HG02885 (cell line): Measurements from ENCODE around the gene ASB5.
"Not testable (repeated sequence)": the region's sequence is repeated elsewhere in the genome, so short reads cannot be mapped to it uniquely, and the experiment has no call there.

Source experiments
- ATAC-seq: cut with Tn5 transposase; IDR thresholded peaks from one replicate; pipeline ENCODE4 v1.9.1; 2021; ENCODE audit warnings: mild to moderate bottlenecking; ENCODE audit not compliant: unreplicated experiment, poor library complexity

ASB5 gene

DNA sequence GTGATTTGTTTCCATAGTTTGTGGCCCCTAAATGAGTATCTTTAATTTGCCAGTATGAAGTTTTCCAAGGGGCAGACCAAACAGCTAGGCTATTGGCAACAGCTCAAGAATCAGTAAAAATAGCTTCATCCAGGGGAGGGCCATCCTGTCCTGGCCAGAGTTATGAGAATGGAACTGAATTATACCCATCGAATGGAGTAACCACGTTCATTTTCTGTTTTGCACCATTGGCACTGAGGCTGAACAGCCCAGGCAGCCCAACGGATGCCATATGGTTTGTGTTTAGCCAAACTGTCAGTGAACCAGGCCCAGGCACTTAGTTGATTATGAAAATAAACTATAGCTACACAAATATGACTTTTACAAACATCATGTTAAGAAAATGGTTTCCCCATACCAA, 17.7 kb upstream of the ASB5 start:
- ATAC-seq = no peak

DNA sequence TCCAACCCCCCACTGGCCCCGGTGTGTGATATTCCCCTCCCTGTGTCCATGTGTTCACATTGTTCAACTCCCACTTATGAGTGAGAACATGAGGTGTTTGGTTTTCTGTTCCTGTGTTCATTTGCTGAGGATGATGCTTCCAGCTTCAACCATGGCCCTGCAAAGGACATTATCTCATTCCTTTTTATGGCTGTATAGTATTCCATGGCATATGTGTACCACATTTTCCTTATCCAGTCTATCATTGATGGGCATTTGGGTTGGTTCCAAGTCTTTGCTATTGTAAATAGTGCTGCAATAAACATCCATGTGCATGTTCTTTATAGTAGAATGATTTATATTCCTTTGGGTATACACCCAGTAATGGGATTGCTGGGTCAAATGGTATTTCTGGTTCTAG, 10.5 kb upstream of the ASB5 start:
- ATAC-seq = not testable (repeated sequence)

DNA sequence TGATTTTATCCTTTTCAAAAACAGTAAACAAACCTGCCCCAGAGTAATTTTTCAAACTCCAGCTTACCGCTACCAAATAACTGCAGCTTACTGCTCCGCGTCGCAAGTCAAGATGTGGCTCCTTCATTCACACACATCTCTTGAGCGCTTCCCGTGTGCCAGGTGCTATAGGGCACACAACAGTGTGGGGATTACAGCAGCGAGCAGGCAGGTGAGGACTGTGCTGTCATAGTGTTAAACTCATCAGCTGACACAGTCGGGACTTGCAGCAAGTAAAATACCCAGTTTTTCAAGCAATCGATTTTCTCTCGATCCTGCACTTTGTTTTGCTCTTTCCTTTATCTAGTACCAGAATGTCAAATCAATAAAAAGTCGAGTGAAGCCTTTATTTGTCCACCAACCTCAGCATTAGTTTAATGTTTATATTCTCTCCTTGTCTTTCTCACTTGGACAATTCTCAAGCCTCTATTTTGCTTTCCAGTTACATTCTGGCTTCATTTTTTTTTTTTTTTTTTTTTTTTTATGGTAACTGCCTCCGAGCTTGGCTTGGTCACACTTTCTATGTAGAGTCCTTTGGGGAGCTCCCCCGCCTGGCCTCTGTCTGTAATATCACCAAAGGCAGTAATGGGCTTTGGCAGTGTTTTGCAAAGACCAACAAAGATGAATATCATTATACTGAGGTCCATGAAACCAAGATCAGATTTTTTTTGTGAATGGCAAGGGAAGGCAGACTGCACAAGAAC, 8.3 kb upstream of the ASB5 start:
- peak; percentile 95 for ATAC-seq

DNA sequence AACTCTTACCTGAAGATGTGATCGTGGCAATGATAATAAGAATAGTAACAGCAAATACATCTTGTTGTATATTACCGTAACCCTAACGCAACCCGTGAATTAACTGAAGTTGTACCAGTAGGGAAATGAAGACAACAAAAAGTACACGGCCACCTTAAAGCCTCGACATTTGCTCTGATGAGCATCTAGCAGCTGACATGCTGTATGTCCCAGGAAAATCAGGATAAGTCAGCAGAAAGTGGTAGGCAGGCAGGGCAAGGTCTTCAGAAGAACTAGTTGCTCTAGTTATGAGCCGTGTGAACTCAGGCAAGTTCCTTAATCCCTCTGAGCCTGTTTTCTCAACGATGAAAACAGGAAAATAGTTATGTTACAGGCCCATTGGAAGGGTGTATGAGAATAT, 7.7 kb upstream of the ASB5 start:
- ATAC-seq = no peak

DNA sequence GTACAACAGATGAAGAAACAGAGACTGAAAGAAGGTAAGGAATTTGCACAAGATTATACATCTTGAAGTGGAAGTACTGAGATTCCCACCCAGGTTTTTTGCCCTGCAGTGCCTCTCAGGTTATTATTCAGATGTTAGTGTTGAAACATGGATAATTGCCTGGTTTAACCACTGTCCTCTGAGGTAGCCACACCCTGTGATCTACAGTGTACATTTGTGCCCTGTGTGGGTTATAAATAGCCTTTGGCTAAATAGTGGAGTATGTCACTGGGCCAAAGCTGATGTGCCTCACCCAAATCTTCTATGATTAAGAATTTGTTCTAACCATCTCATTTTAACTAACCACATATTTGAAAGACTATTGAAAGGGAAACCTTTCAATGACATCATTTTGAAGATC, 5.4 kb upstream of the ASB5 start:
- ATAC-seq = no peak

DNA sequence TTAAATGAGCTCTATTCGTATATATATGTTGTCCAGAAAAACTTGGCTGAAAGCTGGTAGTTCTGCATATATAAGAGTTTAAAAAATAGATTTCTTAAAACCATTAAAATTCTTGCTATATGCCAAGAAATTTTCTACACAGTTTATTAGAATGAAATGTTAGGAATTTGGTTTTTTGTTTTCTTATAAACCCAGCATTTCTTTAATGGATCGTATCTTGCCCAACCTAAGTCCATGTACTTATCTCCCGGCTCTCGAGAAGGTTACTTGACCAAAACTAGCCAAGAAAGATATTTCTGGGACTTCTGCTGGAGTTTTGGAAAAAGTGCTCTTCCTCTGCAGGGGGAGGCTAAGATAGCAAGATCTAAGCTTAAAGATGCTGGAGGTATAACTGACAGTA, 4.7 kb upstream of the ASB5 start:
- no peak for ATAC-seq

DNA sequence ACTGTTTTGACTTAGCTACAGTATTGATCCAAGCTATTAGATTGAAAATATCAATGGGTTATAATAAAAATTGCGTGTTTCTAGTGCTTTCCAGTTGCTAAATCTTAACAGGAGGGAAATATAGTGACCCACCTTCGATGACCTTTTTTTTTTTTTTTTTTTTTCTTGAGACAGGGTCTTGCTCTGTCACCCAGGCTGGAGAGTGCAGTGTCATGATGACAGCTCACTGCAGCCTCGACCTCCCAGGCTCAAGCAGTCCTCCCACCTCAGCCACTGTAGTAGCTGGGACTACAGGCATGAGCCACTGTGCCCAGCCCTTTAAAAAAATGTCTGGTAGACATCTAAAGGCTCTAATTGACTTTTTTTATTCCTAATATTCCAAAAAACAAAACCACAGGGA, 3.8 kb upstream of the ASB5 start:
- no peak for ATAC-seq

DNA sequence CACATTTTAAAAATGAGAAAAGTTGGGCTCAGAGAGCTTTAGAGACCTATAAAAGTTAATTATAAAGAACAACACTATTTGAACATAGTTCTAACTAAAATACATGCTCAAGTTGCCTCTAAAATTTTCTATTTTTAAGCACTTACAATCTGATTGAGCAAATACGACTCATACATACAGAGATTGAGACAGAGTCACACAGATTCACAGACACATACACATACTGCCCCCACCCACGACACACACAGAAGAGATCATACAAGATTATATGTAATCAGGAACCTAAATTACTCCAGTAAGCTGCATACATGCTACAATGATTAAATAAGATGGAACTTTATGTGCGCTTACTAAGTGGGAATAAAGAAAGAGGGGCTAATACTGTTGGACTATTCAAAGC, 2.7 kb upstream of the ASB5 start:
- no peak for ATAC-seq

DNA sequence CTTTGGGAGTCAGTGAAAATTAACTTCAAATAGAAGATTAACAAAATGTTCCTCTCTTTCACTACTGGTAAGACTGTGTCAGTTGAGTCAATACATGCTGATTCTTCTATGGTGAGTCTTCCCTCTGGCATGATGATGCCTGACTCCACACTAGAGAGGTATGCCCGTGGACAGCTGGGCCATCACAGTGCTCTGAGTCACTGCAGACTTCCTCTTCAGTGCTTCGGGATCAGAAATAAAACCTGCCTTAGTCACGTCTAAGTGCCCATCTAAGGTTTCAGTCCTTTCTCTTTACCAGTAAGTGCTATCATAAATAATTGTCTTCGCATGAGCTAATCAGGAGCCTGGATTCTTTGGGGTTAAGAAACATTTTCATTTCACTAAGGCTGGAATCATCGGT, 1.6 kb upstream of the ASB5 start:
- ATAC-seq = no peak

DNA sequence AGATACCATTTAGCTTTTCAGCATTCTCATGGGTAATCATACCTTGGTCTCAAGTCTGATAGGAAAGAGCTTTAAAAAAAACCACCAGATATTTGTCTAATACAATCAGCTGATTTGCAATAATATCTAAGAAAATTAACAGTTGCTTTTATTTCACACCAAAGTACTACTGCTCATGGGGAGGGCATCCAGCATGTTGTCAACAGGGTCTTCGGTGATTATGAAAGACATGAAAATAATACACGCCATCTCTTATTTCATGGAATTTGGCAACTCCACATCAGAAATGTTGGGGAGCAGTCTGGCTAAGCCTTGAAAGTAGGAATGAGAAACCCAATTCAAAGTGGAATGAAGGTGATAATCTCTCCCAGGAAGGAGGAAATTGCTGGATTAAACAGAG, 3.0 kb downstream of the ASB5 start:
- ATAC-seq = no peak

DNA sequence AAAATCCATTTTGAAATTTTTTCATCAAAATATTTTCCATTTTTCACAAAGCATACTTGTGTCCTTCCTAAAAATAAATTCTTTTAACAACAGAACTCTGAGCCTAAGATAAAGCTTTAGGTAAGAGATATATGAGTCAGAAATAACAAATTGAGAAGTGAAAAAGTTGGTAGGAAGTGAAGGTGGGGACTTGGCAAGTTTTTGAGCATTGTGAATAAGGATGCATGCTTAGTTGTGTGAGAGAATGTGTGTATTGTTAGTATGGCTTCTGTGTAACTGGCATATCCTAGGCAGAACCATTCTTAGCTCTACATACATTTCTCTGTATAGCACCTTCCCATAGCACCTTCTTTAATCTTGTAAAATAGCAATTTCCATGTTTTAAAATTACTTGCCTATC, 6.8 kb downstream of the ASB5 start:
- peak; percentile 96 for ATAC-seq

DNA sequence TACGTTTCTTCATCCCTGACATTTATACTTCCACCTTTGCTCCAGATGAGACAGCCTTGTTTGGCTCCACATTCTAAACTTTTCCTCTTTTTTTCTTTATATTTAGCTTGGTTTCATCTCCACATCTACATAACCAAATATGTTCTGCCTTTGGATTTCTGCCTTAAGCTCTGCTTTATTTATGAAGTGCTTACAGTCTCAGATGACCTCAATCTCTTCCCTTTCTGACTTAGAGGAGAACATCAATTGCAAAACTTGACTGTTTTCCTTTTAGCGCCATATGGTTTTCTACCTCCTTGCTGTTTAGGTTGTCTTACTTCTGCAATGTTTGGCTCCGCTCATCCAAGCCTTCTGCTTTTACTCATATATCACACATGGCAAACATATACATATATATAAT, 7.5 kb downstream of the ASB5 start:
- no peak for ATAC-seq

DNA sequence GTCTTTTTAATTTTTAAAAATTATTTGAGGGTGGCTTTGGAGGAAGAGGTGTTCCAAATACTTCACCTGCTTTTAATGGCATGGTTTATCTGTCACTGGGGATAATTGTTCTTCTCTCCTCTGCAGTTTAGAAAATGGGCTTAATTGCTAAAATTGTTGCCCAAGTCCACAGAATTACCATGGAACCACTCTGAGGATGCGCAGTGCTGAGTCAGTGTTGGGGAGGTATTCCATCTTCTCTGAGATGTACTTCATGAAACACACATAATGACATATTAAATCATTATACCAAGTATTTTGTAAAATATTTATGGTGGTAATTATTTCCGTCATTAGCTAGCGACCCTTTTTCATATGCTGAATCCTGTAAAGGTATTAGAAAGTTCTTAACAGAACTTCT, 8.0 kb downstream of the ASB5 start:
- ATAC-seq = no peak

DNA sequence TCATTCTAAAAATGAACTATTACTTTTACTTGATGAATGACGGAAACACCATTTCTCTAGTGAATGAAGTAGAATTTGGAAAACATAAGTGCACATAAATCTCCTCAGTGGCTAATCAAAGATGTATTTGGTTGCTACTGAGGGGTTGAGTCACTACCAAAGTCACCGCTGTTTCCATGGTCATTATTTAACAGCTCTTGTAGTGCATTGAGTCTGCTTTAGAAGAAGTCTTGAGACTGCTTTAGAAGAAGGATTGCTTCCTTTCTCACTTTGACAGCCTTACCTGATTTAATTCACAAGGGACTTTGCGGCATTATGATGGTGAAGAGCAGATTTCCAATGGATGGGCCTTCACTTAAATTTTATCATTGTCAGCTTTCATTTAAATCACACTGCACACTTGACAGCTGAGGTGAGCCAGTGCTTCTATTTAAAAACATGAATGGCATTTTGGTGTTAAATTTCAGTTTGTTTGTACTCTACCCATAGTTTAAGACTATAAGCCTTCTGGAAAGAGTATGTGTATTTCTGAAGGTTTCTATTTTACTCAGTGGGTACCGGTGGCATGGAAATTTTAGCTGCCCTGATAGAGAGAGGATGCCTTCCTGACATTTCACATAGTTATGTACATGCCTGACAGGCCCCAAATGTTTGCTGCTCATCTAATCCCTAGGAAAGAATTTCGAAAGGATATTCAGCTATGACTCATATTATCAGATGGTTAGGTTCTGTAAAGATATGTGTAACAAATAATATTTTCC, 9.5 kb downstream of the ASB5 start:
- no peak for ATAC-seq

DNA sequence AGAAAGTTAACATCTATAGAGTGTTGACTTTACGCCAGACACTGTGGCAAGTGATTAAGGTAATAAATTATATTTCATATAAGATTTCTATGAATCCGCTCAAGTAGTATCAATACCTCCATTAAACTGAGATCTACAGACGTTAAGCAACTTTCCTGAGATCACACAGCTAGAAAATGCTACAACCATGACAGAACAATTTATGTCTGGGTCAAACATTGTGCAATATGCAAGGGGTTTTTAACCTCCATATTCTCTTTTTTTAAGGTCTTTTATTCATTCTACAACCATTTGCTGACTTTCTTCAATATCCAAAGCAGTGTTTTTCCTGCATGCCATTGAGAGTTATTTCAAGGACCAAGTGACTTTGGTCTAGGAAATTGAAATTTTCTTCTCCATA, 10.9 kb downstream of the ASB5 start:
- no peak for ATAC-seq

DNA sequence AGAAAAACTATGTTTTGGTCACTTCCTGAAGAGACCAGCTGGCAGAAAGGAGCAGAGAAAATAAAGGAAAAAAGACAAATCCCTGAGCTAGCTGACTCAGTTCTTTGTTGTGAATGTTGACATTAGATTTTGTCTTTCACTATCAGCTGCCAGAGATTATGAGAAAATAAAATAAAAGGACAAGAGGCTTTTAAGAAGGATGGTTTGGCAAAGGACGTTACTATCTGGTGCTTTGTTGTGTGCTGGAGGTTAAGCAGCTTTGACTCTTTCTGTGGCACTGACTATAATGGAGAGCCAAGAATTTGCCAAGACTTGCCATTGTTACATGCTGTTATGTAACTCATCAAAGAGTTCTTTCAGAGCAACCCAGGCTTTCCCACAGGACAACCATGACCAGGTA, 12.1 kb downstream of the ASB5 start:
- no peak for ATAC-seq

DNA sequence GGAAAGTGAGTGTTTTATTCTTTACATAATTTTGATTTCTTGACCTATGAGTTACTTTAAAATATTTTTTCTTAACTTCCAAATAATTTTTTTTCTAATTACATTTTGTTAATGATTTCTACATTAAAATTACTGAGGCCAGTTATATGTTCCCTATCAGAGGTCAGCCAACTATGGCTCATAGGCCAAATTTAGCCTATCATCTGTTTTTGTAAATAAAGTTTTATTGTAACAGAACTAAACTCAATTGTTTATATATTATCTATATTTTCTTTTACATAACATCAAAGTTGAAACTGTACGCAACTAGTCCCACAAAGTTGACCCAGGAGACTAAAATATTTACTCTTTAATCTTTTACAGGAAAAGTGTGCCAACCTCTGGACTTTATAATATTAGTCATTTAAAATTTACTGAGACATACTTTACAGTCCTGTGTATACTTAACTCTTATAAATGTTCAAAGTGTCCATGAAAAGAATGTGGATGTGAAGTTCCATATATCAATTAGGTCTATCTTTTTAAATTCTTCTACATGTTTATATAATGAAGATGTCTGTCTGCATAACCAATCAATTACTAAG, 26.2 kb downstream of the ASB5 start:
- ATAC-seq = no peak

DNA sequence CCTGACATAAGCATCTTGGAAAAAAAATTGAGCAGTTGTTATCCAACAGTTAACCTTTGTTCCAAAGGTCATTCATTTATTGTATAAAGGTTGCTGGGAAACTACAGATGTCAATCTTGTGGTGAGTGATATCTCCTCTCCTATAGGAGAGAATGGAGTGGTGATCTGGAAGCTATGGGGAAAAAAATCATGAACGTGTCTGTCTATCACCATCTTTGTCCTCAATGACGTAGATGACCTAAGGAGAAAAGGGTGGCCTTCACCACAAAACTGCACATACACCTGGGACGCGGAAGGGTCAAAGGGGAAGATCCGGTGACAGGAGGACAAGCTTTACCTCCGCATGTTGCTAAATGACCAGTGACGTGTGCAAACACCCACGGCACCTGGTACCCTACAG, 27.3 kb downstream of the ASB5 start:
- no peak for ATAC-seq

DNA sequence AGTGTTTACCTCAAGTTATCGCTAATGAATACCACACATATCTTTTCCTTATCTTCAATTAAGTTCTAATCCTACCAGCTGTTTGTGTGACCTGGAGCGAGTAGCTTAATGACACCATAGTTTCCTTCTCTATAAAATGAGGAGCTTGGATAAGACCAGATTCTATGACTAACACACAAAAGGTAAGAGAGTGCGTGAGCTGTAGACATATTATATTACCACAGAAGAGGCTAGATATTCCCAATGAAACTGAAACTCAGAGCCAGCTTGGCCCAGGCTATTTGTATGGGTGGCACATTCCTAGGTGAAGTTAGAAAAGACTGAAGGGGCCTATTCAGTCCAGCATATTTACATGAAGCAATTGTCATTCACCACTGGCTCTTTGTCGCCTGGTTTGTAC, 30.2 kb downstream of the ASB5 start:
- ATAC-seq = no peak

DNA sequence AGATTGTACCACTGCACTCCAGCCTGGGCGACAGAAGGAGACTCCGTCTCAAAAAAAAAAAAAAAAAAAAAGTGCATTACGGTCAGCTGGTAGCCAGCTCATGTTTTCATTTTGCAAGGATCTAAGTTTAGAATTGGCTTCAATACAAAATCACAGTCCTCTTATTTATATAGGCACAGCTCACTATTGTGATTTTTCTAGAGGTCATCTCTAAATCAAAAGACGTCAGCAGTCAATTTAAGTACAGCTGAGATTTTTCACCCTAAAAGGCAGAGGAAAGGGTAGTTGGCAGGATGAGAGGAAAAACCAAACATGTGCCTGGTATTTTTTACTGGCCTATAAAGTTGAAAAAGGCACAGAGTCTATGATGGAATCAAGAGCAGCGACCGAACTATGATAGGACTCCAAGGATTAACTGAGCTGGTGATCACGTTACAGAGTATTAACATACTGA, 30.8 kb downstream of the ASB5 start:
- ATAC-seq = no peak

DNA sequence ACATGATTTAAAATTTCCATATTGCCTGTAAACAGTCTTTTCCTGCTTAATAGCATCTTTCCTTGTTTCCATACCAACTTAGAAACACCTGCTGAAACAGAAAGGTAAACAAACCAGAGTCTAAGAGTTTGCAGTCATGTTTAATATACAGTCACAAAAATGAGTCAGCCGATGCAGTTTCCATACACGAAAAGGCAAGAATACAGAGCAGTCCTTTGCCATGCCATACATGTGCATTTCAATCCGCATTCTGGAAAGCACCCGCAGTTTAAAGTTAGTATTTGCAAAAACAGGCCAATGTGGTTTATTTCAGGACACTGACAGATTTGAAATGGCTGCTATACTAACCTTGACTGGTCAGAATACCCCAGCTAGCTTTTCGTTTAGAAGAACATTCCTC, 32.1 kb downstream of the ASB5 start:
- no peak for ATAC-seq

DNA sequence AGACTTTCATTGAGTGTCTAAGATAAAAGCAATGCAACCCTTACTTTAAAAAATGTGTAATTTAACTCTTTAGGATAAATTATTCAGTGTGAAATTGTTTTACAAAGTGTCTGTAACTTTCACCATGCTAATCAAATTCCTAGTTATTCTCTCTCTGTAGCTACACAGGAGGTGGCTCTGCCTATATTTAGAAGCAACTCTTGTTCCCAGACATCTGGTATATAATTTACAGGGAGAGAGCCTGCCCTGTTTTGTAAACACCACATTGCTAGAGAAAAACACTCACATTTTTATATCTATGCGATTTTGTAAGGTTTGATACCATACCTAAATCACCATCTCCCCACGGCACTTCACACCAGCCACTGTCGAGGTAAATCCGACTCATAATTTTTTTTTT, 38.2 kb downstream of the ASB5 start:
- no peak for ATAC-seq
